ENCODE results near the gene IFI27L1. TPM values are rescaled to one million over a fixed set of nuclear protein-coding genes. Genes with fewer than 3 reads are reported as not detected.
A peak's percentile ranks its signal among the peaks of the same experiment; 100 is the strongest.

IFI27L1 gene
- total and polyA plus RNA-seq, 2 of the 13 experiments (the other 11 are each of a cell fraction or from before 2014, with no cell fraction given), result 11.9 to 19.0 TPM

DNA sequence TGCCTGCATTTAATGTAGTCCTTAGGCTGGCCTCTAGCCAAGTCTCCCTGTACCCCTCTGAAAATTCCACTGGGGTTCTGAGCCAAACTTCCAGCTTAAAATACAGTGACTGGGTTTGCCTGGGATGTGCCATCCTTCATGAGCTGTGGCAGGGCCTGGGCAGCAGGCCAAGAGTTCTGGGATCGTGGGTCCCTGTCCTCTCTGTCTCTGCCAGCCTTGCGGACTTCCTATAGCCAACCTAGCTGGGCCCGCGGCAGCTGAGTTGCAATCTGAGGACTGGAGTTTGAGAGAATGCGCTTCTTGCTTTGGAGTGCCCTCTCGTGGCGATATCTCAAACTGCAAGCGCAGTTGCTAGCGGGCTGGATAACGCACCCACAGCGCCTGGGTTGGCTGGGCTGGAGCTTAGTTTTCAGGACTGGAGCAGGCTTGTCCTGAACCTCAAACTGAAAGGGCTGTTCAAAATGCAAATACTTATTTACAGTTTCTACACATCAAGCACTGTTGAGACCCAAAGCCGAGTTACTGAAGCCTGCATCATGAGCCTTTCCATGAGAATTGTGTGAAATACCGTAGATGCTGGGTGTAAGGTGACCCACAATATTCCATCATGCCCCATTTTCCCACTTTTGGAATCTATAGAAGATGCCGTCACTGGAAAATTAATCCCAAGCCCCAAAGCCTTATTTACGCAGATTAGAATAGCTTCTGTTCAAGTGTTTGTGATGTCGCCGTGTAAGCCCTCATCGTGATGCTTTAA is 55.6 kb downstream of the IFI27L1 start:
- POLR2A ChIA-PET, result interaction anchor here (0.5 to 1.6 kb wide), 5 partner anchors 43 to 171 kb away, joined by 3 to 10 read pairs (median 5); partner anchors contain the start of gene SERPINA10
- TF ChIP-seq ZNF362 (CRISPR knock-in tag; IDR thresholded peaks at IDR 0.05; ENCODE audit: borderline replicate concordance), result peak; percentile 45; the same call in 1 of the 2 replicates
- TF ChIP-seq KDM4B (CRISPR knock-in tag; IDR thresholded peaks at IDR 0.05), result peak; percentile 66; the same call in 1 of the 2 replicates
- TF ChIP-seq ZNF546 (CRISPR knock-in tag; conservative IDR thresholded peaks at IDR 0.05), result no peak
- TF ChIP-seq ZBTB49 (CRISPR knock-in tag; IDR thresholded peaks at IDR 0.05; ENCODE audit: borderline replicate concordance), result no peak
- peak; percentile 66; the same call in 1 of the 2 replicates for TF ChIP-seq ZFX (CRISPR knock-in tag; IDR thresholded peaks at IDR 0.05; ENCODE audit: low read depth)
- TF ChIP-seq ARHGAP35 (CRISPR knock-in tag; IDR thresholded peaks at IDR 0.05; ENCODE audit: borderline replicate concordance), result 0 out of 2 replicates have a peak, but pooled peaks have one; percentile 40
- no peak for TF ChIP-seq IRF1 (CRISPR knock-in tag; IDR thresholded peaks at IDR 0.05; ENCODE audit: low read depth)
- TF ChIP-seq ARID5B (CRISPR knock-in tag; IDR thresholded peaks at IDR 0.05), result peak; percentile 42; the same call in 1 of the 2 replicates
- 0 out of 2 replicates have a peak, but pooled peaks have one; percentile 35 for TF ChIP-seq YEATS2 (CRISPR knock-in tag; IDR thresholded peaks at IDR 0.05; ENCODE audit: borderline replicate concordance)
- TF ChIP-seq ZKSCAN1 (IDR thresholded peaks at IDR 0.05; ENCODE audit: low read length), result no peak
- TF ChIP-seq STAT5B (CRISPR knock-in tag; IDR thresholded peaks at IDR 0.05), result no peak
- peak; percentile 95 for TF ChIP-seq RAD21 (CRISPR knock-in tag; IDR thresholded peaks at IDR 0.05)
- TF ChIP-seq ZNF354B (CRISPR knock-in tag; IDR thresholded peaks at IDR 0.05), result no peak
- no peak for TF ChIP-seq SRY (CRISPR knock-in tag; IDR thresholded peaks at IDR 0.05)

More for the DNA sequence above, 55.6 kb downstream of the IFI27L1 start:
- H3K36me3 ChIP-seq (replicated peaks in 1 of 2; ENCODE audit: control insufficient read depth in 1 of 2, insufficient read depth in 2 of 2, low read length in 2 of 2), result no peaks in the 10 kb centered on the region
- 50% methylated on average over 9 of the region's 18 CpGs for WGBS (ENCODE audit: low lambda C conversion rate)
- CTCF ChIA-PET (ENCODE audit: low intra/inter-chr PET ratio, low total read pairs), result interaction anchor here (0.7 to 1.7 kb wide), 7 partner anchors 86 to 200 kb away, joined by 3 to 12 read pairs (median 4); no protein-coding TSS in a partner anchor
- peaks cover 2 to 25% of the 10 kb centered on the region in 2 experiments; a peak in 4 of 5 replicates for H3K27me3 ChIP-seq (ENCODE audit: control insufficient read depth in 1 of 2, insufficient read depth in 2 of 2, low read length in 2 of 2)
- in situ Hi-C loops (cut with HindIII; ENCODE audit: extremely low pct_ligation_motif_present, low pct_unique_long_range_greater_than_20kb) (loop anchor here (5.0 kb wide), 3 partner anchors 99 to 194 kb away; no protein-coding TSS in a partner anchor), intact Hi-C loops (cut with micrococcal nuclease; ENCODE audit: unreplicated experiment) (loop anchor here (1.0 to 10.0 kb wide), 6 partner anchors 44 to 238 kb away; partner anchors contain the start of gene SERPINA10)
- H3K9me3 ChIP-seq (ENCODE audit: low read length), result peaks cover 8% of the 10 kb centered on the region
- peak overlapping the region; percentile 76 for H3K4me2 ChIP-seq (ENCODE audit: low read depth, low read length)
- H3K4me3 ChIP-seq (replicated peaks in 1 of 3; ENCODE audit: insufficient read depth in 1 of 3, low read depth in 2 of 3, low read length in 3 of 3), result peak overlapping the region in 2 of 3 experiments; percentile 19 to 48; a peak in 3 of 6 replicates
- DNase-seq (ENCODE audit: low spot score), result peak; percentile 80
- ATAC-seq, result peak; percentile 93
- no peak overlapping the region for H2AFZ ChIP-seq (ENCODE audit: low read length)
- FAIRE-seq, result peak; percentile 90
- no peak overlapping the region for H3K27ac ChIP-seq (ENCODE audit: extremely low read length, insufficient read depth, low read length)
- peaks cover 27% of the 10 kb centered on the region for H3K4me1 ChIP-seq (ENCODE audit: insufficient read depth, low read length)
- no peaks in the 10 kb centered on the region for H3K79me2 ChIP-seq (ENCODE audit: insufficient read depth, low read length)
- no peak overlapping the region for H3K9ac ChIP-seq (ENCODE audit: insufficient read depth, low read depth, low read length)
- H4K20me1 ChIP-seq (ENCODE audit: insufficient read depth, low read length), result no peaks in the 10 kb centered on the region
- no TSS peak for BruUV-seq (replicated peaks)
